ENCODE measurements around the gene MRPL49. TPM values are rescaled to one million over a fixed set of nuclear protein-coding genes. Genes with fewer than 3 reads are reported as not detected.
"Not testable (repeated sequence)": the region's sequence is repeated elsewhere in the genome, so short reads cannot be mapped to it uniquely, and the experiment has no call there.

MRPL49 gene
- total and polyA plus RNA-seq, 9 of the 15 experiments (the other 6 are each of a cell fraction or from before 2014, with no cell fraction given), result 74.3 to 132 (median 91.2) TPM

DNA sequence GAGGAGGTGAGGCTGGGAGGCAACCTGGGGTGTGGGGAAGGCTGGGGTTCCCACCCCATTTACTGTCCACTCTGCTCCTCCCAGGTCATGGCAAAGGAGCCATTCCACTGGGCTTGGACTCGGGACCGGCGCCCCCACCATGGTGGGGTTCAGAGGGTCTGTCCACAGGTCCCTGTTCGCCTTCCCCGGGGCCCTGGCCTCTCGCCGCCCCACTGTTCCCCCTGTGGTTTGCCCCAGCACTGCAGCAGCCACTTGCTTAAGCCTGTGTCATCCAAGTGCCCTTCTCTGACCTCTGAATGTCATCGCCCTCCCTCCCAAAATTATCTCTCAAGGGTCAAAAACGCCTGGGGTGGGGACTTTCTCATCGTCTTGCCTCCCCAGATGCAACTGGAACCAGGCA, 50.5 kb downstream of the MRPL49 start (continued):
- peak; percentile 91 for TF ChIP-seq ESRRA (IDR thresholded peaks at IDR 0.05; ENCODE audit: borderline replicate concordance, low read depth)

DNA sequence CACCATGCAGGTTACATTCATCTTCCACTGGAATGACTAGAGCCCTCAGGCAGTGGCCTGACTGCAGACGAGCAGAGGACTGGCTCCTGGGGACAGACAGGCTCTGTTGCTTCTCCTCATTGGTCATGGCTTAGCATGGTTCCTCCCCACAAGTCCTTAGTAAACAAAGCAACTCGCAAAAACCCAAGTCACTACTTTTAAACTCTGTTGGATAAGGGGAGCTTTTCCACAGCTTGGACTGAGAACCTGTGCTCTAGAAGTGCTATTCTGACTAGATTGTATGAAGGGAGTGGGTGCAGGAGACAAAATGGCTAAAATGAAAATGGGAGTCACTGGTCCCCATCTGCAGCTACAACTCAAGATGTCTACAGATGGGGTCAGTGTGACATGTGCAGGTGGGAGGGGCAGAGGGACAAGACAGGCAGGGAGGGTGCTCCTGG, 52.5 kb downstream of the MRPL49 start:
- H3K27me3 ChIP-seq (ENCODE audit: control insufficient read depth in 2 of 2, insufficient read depth in 2 of 2, low read length in 2 of 2); CTCF ChIA-PET (ENCODE audit: low intra/inter-chr PET ratio); H3K36me3 ChIP-seq (ENCODE audit: control insufficient read depth, insufficient read depth, low read length); H3K9me3 ChIP-seq (replicated peaks; ENCODE audit: control insufficient read depth, insufficient read depth, low read depth, low read length); BruUV-seq (replicated peaks); intact Hi-C loops (cut with micrococcal nuclease); H3K4me3 ChIP-seq; H3K79me2 ChIP-seq (ENCODE audit: control insufficient read depth, insufficient read depth, low read length); ATAC-seq; in situ Hi-C loops (cut with MboI); H3K9me1 ChIP-seq (ENCODE audit: control insufficient read depth, insufficient read depth, low read length); H4K20me1 ChIP-seq (replicated peaks; ENCODE audit: control insufficient read depth, insufficient read depth, low read length): not testable (repeated sequence)
- peak overlapping the region; percentile 18 to 39; a peak in 1 of 4 replicates for H3K9ac ChIP-seq (ENCODE audit: insufficient read depth in 1 of 2, low read depth in 2 of 2, low read length in 2 of 2)
- H3K27ac ChIP-seq (ENCODE audit: extremely low read depth, low read depth, low read length), result peak overlapping the region; percentile 62; the same call in 2 of the 3 replicates
- DNase-seq (ENCODE audit: extremely low read depth in 1 of 4, low spot score in 3 of 4) (peak in 2 of 4 experiments; percentile 32 to 71), FAIRE-seq (peak; percentile 92)
- POLR2A ChIA-PET, result interaction anchor here (0.6 to 1.9 kb wide), 6 partner anchors 11 to 303 kb away, joined by 3 to 8 read pairs (median 3); partner anchors contain the start of genes FAU and MRPL49
- H3K4me1 ChIP-seq (replicated peaks in 1 of 2; ENCODE audit: control insufficient read depth in 2 of 2, insufficient read depth in 2 of 2, low read length in 2 of 2), result peaks cover 33 to 38% of the 10 kb centered on the region in 2 experiments
- peak overlapping the region; percentile 58 for H3K4me2 ChIP-seq (ENCODE audit: insufficient read depth, low read length)
- H2AFZ ChIP-seq (ENCODE audit: low read depth, low read length), result peak overlapping the region; percentile 77
- WGBS (ENCODE audit: insufficient coverage, low coverage, missing lambda C conversion rate), result 13% methylated on average over 2 of the region's 2 CpGs
- TF ChIP-seq, protein P1, sequence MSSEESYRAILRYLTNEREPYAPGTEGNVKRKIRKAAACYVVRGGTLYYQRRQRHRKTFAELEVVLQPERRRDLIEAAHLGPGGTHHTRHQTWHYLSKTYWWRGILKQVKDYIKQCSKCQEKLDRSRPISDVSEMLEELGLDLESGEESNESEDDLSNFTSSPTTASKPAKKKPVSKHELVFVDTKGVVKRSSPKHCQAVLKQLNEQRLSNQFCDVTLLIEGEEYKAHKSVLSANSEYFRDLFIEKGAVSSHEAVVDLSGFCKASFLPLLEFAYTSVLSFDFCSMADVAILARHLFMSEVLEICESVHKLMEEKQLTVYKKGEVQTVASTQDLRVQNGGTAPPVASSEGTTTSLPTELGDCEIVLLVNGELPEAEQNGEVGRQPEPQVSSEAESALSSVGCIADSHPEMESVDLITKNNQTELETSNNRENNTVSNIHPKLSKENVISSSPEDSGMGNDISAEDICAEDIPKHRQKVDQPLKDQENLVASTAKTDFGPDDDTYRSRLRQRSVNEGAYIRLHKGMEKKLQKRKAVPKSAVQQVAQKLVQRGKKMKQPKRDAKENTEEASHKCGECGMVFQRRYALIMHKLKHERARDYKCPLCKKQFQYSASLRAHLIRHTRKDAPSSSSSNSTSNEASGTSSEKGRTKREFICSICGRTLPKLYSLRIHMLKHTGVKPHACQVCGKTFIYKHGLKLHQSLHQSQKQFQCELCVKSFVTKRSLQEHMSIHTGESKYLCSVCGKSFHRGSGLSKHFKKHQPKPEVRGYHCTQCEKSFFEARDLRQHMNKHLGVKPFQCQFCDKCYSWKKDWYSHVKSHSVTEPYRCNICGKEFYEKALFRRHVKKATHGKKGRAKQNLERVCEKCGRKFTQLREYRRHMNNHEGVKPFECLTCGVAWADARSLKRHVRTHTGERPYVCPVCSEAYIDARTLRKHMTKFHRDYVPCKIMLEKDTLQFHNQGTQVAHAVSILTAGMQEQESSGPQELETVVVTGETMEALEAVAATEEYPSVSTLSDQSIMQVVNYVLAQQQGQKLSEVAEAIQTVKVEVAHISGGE (CRISPR knock-in tag; IDR thresholded peaks at IDR 0.05), result 0 out of 6 replicates have a peak, but pooled peaks of 1 of the 3 experiments have one; percentile 21
- TF ChIP-seq CXXC5 (CRISPR knock-in tag; IDR thresholded peaks at IDR 0.05) (0 out of 2 replicates have a peak, but pooled peaks have one; percentile 9), SMAD4 (CRISPR knock-in tag; conservative IDR thresholded peaks at IDR 0.05) (peak; percentile 34; the same call in 1 of the 2 replicates), FOXK2 (conservative IDR thresholded peaks at IDR 0.05 in 1 of 2, IDR thresholded peaks at IDR 0.05 in 1 of 2; ENCODE audit: low read depth in 2 of 2) (peak; percentile 90 to 91), FOXP1 (CRISPR knock-in tag; IDR thresholded peaks at IDR 0.05) (0 out of 2 replicates have a peak, but pooled peaks have one; percentile 39), YY1 (IDR thresholded peaks at IDR 0.05; ENCODE audit: borderline replicate concordance in 1 of 3, control insufficient read depth in 1 of 3, extremely low read depth in 1 of 3, insufficient read depth in 3 of 3, insufficient read length in 1 of 3, insufficient replicate concordance in 2 of 3, low read depth in 1 of 3, low read length in 2 of 3) (peak in 1 of 3 experiments; percentile 62), NFRKB (IDR thresholded peaks at IDR 0.05; ENCODE audit: low read depth) (peak; percentile 64), FOXA3 (CRISPR knock-in tag; conservative IDR thresholded peaks at IDR 0.05 in 1 of 2, IDR thresholded peaks at IDR 0.05 in 1 of 2) (peak; percentile 62 to 85; a peak in 3 of 4 replicates)
- TF ChIP-seq, protein P2, sequence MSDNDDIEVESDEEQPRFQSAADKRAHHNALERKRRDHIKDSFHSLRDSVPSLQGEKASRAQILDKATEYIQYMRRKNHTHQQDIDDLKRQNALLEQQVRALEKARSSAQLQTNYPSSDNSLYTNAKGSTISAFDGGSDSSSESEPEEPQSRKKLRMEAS (CRISPR knock-in tag; IDR thresholded peaks at IDR 0.05), result peak; percentile 28; the same call in 1 of the 2 replicates
